Peyer's patch (tissue), 4 donors: Measurements from ENCODE around the gene KLRK1.

Experiments used
- CTCF ChIP-seq, 6 experiments: fragments of 450-650 bp in 4 of 6; fragments of 200-600 bp in 2 of 6; sonication (generic) in 1 of 6; IDR thresholded peaks; one replicate each; pipeline ENCODE4 v1.5.1; 2017 to 2019; ENCODE audit warnings: antibody characterized with exemption in 6 of 6, mild to moderate bottlenecking in 3 of 6, moderate library complexity in 1 of 6
- POLR2A ChIP-seq, 2 donors: fragments of 450-650 bp; IDR thresholded peaks; one replicate each; pipeline ENCODE4 v1.5.1; 2017; ENCODE audit warnings: antibody characterized with exemption in 2 of 2, mild to moderate bottlenecking in 2 of 2, moderate library complexity in 2 of 2

GRCh38 chr12:10372559-10372958 lies 17.3 kb downstream of the KLRK1 start:
- no peak for TF ChIP-seq POLR2A (IDR thresholded peaks at IDR 0.05)
- no peak for TF ChIP-seq CTCF (IDR thresholded peaks at IDR 0.05)
